HG03521 (cell line): ENCODE measurements around the gene ITGB1BP2.
"Not testable (repeated sequence)": the region's sequence is repeated elsewhere in the genome, so short reads cannot be mapped to it uniquely, and the experiment has no call there.

Experiments
- ATAC-seq: cut with Tn5 transposase; IDR thresholded peaks from one replicate; pipeline ENCODE4 v1.9.1; 2021; ENCODE audit warnings: mild to moderate bottlenecking, moderate library complexity; ENCODE audit not compliant: unreplicated experiment

Gene ITGB1BP2

DNA sequence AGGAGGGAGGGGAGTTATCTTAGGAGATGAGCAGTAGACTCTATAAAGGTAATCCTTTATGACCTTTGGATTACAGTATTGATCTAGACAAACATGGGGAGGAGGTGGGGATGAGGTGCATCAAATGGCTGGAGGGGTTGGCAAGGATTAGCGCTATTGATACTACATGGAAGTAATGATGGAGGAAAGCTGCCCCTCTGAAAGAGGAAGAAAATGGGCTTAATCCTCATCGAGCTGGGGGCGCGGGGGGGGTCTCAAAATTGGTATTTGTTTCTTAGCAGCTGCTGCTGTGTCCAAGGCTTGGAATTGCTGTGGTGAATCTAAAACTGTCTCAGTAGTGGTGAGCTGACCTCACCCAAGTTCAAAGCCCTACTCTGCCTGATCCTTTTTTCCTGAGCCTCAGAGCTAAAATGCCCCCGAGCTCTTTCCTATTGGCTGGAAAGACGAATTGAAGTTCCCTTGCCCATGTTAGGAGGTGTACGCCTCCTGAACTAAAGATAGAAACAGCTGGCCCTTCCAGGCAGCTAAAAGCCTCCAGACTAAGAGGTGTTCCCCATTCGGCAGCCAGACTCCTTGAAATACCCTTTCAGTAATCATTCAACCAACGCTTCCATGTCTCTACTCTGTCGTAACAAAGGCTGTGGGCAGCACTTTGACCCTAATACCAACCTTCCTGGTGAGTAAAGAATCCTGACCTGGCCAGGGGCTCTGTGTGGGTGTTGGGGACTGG is at the start of gene ITGB1BP2:
Gene ITGB1BP2 (plus strand): TSS at position 556 of the 730 bp plus-strand sequence. CDS start 57 bp downstream, at position 613.
- no peak for ATAC-seq

DNA sequence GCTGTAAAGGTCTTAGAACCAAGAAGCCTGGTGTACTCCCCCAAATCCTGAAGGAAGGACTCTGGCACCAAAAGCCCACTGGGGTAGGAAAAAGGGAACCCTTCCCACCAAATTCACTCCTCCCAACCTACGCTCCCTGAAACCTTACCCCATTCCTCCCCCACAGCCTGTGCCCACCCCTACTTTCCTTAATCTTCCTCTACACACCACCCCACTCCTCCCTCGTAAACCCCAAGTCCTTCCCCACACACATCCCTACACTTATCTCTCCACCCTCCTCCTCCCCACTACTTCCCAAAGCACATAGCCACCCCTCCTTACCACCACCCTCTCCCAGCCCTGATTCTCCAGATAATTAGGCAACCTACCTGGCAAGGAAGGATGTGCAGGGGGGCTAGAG is 49.3 kb upstream of the ITGB1BP2 start:
- ATAC-seq, result no peak

DNA sequence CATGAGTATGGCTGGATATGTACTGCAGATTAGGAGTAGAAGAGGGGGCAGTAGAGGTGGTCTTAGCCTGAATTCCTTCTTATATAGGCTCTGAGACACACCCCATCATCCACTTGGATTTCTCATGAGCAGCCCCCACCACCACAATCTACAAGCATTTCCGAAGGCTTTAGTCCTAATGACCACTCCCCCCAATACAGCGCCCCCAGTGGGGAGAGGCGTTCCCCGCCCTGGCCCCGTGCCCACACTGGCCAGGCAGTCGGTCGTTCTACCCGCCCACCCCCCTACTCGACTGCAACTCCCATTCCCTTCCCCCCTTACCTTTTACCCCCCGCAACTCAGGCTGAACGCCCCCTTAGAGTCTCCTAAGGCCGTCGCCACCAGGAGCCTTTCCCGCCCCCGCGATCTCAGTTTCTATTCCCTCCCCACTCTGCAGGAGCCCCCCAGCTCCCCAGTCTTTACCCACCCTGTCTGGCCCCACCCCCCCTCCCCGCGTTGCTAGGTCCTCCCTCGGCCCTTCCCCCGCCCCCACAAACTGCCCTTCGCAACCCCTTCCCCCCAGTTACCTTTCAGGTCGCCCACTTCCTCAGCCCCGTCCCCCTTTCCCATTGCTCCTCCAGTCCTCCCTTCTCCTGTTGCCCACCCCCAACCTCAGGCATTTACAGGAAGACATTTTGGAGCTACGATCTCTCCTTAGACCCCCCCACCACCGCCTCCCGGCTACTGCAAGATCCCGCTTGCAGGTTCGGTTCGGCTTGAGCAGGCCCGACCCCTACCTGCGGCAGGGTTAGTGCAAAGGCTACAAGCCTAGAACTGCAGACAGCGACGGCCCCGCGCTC is 48.1 kb upstream of the ITGB1BP2 start:
- no peak for ATAC-seq

DNA sequence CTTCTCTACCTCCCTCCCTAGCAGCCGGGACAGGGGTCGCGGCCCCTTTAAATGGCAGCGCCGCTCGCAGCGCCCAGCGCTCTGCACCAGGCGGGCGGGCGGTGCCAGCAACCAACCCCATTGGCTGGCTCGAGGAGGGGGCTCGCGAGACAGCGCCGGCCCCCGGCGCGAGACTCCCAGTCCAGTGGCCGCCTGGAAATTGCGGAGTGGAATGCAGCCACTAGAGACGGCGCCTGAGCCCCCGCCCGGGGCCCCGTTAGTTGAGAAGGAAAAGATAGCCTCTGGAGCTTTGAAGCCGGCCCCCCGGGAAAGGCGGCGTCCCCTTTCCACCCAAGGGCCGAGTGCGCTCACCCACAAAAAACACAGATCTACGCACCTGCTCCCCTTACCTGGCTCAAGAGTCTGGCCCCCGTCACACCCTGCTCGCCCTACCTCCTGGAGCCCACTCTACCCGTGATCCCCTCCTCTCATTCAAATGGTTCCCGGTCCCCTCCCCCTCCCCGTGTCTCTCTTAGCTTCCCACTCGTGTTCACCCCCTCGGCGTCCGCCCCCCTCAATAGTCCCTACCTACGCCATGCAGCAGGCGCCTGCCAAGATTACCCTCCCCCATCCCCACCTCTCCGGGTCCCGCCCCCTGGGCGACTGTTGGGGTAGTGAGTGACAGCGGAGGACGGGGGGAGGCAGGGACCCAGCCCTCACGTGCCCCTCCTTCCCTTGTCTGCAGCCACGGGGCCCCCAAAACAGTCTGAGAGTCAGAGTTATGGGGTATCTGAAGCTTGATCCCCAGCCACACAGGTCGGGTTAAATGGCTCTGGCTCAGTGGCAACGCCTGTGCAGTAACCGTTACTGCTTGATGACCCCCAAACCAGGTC is 47.2 kb upstream of the ITGB1BP2 start, which contains the start of gene ZMYM3:
Gene ZMYM3 (minus strand): TSS at position 49 of the 872 bp plus-strand sequence. CDS start 885 bp downstream, outside the sequence.
- ATAC-seq, result peak; percentile 80

DNA sequence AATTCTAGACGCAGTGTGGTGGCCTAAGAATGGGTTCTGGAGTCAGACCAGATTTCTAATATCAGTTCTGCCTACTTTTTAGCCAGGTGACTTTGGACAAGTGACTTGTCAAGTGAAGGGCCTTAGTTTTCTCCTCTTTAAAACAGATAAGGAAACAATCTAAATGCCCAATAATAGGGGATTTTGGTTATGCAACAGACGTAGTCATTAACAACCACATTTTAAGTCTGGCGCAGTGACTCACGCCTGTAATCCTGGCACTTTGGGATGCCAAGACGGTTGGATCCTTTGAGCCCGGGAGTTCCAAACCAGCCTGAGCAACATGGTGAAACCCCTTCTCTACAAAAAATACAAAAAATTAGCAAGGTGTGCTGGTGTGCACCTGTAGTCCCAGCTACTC is 45.5 kb upstream of the ITGB1BP2 start:
- no peak for ATAC-seq

DNA sequence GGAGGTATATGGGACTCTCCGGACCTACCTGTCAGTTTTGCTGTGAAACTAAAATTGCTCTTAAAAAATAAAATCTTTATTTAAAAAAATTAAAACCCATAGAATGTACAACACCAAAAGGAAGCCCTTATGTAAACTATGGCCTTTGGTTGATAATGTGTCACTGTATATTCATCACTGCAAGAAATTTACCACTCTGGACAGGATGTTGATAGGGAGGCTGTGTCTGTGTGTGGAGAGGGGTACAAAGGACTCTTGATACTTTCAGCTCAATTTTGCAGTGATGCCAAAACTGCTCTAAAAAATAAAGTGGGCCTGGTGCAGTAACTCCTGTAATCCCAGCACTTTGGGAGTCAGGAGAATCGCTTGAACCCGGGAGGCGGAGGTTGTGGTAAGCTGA is 44.7 kb upstream of the ITGB1BP2 start:
- ATAC-seq, result no peak

DNA sequence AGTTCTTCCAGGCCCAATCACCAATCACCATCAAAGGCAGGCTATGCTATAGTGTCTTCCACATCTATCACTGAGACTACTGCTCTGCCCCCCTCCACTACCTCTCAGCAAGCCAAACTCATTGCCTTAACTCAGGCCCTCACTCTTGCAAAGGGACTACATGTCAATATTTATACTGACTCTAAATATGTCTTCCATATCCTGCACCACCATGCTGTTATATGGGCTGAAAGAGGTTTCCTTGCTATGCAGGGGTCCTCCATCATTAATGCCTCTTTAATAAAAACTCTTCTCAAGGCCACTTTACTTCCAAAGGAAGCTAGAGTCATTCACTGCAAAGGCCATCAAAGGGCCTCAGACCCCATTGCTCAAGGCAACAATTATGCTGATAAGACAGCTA is 32.9 kb upstream of the ITGB1BP2 start:
- ATAC-seq, result not testable (repeated sequence)

DNA sequence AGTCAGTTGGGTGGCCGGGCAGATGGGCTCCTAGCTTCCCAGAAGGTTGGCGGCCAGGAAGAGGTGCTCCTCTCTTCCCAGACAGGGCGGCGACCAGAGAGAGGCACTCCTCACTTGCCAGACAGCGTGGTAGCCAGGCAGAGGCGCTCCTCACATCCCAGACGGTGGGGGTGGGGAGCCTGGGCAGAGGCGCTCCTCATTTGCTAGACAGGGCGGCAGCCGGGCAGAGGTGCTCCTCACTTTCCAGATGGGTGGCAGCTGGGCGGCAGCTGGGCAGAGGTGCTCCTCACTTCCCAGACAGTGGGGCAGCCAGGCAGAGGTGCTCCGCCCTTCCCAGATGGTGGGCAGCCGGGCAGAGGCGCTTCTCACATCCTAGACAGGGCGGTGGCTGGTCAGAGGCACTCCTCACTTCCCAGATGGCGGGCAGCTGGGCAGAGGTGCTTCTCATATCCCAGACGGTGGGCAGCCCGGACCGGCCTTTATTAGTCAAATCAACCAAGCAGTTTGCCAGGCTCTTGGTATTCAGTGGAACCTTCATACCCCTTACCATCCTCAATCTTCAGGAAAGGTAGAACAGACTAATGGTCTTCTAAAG is 31.7 kb upstream of the ITGB1BP2 start:
- ATAC-seq, result no peak

DNA sequence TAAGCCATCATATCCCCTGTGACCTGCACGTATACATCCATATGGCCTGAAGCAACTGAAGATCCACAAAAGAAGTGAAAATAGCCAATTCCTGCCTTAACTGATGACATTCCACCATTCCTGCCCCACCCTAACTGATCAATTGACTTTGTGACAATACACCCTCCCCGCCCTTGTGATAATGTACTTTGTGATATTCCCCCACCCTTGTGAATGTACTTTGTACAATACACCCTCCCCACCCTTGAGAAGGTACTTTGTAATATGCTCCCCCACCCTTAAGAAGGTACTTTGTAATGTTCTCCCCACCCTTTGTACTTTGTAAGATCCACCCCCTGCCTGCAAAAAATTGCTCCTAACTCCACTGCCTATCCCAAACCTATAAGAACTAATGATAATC is 29.2 kb upstream of the ITGB1BP2 start:
- ATAC-seq, result not testable (repeated sequence)

DNA sequence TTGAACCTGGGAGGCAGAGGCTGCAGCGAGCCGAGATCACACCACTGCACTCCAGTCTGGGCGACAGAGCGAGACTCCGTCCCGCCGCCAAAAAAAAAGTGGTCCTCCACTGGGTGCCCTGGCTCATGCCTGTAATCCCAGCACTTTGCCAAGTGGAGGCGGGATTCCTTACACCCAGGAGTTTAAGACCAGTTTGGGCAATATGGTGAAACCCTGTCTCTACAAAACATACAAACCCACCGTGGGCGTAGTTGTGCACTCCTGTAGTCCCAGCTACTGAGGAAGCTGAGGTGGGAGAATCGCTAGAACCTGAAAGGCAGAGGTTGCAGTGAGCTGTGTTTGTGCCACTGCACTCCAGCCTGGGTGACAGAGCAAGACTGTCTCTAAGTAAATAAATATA is 20.2 kb upstream of the ITGB1BP2 start:
- ATAC-seq, result not testable (repeated sequence)

DNA sequence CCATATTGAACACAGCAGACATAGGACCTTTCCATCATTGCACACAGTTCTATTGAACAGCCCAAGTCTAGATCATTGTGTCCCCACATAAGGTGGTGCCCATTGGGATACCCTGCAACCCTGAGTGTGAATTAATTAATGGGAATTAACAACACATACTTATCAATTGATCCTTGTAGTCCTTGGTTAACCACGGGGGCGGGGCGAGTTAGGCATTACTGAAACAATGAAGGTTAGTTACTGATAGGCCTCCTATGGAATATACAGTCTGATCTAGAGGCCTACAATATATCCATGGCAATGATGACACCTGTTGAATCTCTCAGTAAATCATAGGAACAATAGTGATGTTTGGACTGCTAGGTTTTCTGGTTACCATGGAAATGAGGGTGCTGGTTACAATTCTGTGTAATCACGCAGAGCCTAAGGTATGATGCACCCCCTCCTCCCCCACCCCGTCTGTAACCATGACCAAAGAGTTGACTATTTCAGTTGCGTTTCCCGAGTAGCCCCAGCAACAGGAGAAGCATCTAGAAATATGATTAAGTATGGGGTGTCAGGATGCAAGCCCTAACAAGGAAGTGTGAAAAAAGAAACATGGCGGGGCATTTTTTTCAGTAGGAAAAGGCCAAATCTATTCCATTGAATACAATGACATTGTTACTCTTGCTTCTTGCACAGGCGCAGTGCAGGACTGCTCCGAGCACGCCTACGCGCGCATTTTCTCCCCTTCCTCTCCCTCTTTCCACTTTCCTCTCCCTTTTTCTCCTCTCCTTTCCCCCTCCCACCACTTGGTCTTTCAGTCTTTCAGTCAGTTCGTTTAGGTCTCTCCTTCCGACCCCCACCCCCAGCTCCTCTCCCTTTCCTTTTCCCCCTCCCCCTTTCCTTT is 18.8 kb upstream of the ITGB1BP2 start:
- peak; percentile 19 for ATAC-seq

DNA sequence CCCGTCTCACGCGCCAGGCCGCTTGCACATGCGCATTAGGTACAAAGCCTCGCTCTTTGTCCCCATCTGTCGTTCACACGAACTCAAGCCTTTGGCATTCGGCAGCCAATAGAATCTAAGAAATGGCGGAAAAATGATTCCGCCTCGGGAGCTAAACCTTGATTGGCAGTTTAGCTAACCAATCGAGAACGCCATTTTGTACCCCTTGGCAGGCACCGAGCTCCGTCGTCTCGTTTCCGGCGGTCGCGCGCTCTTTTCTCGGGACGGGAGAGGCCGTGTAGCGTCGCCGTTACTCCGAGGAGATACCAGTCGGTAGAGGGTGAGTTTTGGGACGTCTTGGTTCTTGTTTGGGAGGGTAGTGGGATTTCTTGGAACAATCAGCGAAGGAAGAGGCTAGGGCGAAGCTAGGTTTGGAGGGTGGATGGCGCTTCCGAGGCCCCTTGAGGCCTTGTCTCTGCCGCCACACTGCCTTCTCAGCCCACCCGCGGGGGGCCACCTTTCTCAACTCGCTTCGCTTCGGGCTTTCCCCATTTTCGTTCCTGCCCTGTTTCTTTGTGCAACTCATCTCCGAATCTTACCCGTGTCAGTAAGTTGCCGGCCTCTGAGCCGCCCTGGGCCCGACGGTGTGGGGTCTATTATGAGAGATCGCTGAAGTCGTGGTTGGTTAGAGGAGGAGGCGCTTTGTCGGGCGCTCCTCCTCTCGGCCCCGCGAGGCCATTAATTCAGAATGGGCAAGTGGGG is 18.0 kb upstream of the ITGB1BP2 start, which contains the start of gene NONO:
Gene NONO (plus strand): TSS at position 233 of the 741 bp plus-strand sequence. CDS start 7,003 bp downstream, outside the sequence.
- peak; percentile 84 for ATAC-seq

DNA sequence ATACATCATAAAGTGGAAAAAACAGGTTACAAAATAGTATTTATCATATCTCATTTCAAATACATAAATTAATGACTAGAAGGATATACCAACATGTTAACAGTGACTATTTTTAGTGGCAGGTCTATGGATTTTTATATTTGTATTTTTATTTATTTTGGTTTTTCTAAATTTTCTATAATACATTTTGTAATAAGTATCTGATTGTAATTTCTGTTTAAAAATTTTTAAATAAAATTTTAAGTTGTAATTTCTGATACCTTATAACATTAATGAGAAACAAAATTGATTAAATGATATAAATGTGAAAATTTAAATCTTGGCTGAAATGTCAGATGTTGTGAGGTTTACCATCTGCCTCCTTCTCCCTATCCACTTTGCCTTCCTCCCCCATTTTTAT is 15.6 kb upstream of the ITGB1BP2 start:
- ATAC-seq, result no peak

DNA sequence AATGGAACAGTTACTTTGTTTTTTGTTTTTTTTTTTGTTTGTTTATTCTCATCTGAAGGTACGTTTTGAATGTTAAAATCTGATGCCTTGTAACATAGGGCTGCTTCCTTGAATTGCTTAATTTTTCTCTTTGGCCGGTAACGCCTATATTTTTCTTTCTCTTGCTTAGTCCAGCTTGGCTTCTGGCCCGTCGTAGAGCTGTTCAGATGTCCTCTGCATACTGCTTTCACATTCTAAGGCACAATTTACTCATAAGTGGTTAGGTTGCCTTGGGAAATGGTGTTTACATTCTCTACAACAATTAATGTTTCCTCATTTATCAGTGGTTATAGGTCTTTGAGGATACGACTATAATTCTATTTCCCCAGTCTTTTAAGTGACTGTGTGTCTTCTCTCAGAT is 10.2 kb upstream of the ITGB1BP2 start:
- ATAC-seq, result no peak

DNA sequence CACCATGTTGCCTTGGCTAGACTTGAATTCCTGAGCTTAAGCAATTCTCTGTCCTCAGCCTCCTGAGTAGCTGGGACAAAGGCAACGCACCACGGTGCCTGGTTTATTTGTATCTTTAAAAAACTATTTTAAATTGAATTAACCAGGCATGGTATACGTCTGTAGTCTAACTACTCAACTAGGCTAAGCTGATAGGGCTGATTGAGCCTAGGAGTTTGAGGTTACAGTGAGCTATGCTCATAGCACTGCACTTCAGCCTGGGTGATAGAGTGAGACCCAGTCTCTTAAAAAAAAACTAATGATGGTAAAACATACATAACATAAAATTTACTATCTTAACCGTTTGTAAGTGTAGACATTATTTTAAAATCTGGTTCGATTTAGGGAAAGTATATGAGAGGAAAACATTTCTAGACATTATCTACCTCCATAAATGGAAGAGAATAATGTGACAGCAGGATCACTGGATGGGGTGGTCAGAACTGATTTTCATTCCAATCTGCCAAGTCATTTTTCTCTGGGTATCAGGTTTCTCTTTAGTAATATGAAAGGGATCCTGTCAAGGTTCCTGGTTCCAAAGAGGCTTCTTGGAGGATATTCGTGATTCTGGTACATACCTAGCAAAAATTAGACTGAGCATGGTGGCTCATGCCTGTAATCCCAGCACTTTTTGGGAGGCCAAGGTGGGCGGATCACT is 8.7 kb upstream of the ITGB1BP2 start:
- ATAC-seq, result no peak

DNA sequence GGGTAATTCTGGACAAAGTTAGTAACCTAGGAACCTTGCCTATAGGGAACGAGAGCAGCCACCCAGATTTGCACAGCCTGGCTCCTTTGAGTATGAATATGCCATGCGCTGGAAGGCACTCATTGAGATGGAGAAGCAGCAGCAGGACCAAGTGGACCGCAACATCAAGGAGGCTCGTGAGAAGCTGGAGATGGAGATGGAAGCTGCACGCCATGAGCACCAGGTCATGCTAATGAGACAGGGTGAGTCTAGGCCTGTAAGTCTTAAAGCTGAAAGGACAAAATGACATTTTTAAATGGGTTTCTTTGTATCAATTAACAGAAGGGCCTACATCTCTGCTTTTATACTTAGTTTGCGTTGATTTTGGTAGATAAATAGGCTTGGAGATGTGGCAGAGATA is 4.7 kb upstream of the ITGB1BP2 start:
- no peak for ATAC-seq

DNA sequence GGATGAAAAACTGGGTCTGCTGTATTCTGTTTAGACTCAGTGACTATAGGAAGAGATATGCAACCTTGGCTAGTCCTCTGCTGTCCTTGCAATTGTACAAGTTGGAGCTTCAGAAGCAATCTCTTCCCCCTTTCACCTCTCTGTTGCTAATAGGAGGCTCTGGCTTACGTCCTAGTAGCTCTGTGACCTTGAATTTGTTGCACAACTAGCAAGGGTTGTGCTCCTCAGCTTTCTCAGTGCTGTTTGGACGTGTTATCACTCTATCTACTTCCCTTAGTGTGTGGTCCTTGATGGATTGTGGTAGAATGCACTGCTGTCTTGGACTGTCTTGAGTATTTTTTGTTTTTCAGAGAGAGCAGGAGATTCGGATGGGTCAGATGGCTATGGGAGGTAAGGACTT is 3.4 kb upstream of the ITGB1BP2 start:
- no peak for ATAC-seq

DNA sequence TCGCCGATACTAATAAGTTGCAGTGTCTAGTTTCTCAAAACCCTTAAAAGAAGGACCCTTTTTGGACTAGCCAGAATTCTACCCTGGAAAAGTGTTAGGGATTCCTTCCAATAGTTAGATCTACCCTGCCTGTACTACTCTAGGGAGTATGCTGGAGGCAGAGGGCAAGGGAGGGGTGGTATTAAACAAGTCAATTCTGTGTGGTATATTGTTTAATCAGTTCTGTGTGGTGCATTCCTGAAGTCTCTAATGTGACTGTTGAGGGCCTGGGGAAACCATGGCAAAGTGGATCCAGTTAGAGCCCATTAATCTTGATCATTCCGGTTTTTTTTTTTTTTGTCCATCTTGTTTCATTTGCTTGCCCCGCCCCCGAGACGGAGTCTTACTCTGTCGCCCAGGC is 1.5 kb upstream of the ITGB1BP2 start:
- ATAC-seq, result not testable (repeated sequence)
